Astrocyte (in vitro differentiated cells and primary cell): ENCODE data around the gene DNAI4.

Experiments
- EZH2 ChIP-seq: IDR thresholded peaks from 2 replicates; pipeline ENCODE4 v1.6.1; 2012; ENCODE audit warnings: mild to moderate bottlenecking, low read length, inconsistent platforms; ENCODE audit not compliant: insufficient read depth
- TF ChIP-seq, protein P1 (sequence below): IDR thresholded peaks from 2 replicates; pipeline ENCODE4 v1.5.1; 2011; ENCODE audit warnings: low read depth, mild to moderate bottlenecking, inconsistent platforms, low read length, moderate library complexity; ENCODE audit not compliant: insufficient read depth

DNA sequence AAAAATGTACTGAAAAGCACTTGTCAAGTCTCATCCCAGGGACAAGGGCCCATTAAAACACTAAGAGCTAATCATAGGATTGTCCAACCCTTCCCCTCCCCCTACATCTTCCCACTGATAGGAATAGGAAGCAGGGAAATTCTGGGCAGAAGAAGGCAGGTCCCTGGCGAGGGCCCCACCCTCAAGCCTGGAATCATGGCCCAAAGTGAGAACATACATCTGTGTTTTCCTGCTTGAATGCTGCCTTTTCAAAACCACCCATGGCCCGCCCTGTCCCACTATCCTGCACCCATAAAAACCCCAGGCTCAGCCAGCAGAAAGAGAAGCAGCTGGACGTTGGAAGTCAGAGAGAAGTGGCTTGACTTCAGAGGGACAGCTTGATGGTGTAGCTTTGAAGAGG, 4.8 kb downstream of the DNAI4 start:
- no peak for TF ChIP-seq EZH2
- TF ChIP-seq, protein P1, sequence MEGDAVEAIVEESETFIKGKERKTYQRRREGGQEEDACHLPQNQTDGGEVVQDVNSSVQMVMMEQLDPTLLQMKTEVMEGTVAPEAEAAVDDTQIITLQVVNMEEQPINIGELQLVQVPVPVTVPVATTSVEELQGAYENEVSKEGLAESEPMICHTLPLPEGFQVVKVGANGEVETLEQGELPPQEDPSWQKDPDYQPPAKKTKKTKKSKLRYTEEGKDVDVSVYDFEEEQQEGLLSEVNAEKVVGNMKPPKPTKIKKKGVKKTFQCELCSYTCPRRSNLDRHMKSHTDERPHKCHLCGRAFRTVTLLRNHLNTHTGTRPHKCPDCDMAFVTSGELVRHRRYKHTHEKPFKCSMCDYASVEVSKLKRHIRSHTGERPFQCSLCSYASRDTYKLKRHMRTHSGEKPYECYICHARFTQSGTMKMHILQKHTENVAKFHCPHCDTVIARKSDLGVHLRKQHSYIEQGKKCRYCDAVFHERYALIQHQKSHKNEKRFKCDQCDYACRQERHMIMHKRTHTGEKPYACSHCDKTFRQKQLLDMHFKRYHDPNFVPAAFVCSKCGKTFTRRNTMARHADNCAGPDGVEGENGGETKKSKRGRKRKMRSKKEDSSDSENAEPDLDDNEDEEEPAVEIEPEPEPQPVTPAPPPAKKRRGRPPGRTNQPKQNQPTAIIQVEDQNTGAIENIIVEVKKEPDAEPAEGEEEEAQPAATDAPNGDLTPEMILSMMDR = no peak
